Hematopoietic multipotent progenitor cell (in vitro differentiated cells): ENCODE data around the gene IFITM10. TPM values are rescaled to one million over a fixed set of nuclear protein-coding genes. Genes with fewer than 3 reads are reported as not detected.
"Not testable (repeated sequence)": the region's sequence is repeated elsewhere in the genome, so short reads cannot be mapped to it uniquely, and the experiment has no call there.

ENCODE experiments used
- DNase-seq, 3 donors: peaks; one replicate each; pipeline ENCODE4 v3.0.0-alpha.2; 2011 to 2015; ENCODE audit warnings: low read depth in 2 of 3, low spot score in 2 of 3
- total RNA-seq: library from RNA; depleted of rRNA; stranded (reverse); fragments of >200 nt; gene quantifications from one replicate; pipeline ENCODE4 v1.2.3, GENCODE V29; 2012

Gene IFITM10
- total RNA-seq, 1 donor: 1.1 TPM

DNA sequence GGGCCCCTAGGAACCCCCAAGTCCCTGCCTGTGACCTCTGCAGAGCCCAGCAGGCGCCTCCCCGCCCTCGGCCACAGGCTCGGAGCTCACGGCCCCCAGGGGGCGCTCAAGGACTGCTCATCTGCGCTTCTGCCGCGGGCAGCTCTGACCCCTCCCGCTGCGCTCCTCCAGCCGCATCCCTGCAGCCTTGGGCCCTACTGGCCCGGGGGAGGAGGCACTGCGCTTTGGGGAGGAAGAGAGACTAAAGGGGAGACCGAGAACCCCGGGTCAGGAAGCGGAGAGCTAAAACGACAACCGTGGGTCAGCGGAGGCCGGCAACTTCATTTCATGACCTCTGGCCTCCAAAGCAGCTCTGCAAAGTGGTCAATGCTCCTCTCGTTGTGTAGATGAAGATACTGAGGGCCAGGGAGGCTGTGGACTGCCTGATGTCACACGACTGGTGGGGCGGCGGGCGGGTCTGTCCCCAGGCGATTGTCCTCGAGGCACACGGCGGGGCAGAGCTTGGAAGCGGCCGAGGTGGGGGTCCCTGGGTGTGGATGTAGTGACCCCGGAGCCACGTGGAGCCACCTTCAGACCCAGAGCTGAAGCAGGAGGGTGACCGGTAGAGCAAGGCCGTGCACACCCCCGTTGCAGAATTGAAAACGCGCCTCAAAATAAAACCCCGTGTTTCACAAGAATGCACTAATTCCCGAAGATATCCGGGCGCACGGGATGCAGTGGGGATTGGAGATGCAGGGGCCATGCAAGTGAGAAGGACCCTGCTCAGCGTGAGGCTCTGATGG, 56.1 kb downstream of the IFITM10 start:
- peak; percentile 71 to 80 (median 73) for DNase-seq

- DNase-seq: peak; percentile 54 to 65 (median 59)
These were observed 56.9 kb downstream of the IFITM10 start for GRCh38 chr11:1693327-1694063.

DNA sequence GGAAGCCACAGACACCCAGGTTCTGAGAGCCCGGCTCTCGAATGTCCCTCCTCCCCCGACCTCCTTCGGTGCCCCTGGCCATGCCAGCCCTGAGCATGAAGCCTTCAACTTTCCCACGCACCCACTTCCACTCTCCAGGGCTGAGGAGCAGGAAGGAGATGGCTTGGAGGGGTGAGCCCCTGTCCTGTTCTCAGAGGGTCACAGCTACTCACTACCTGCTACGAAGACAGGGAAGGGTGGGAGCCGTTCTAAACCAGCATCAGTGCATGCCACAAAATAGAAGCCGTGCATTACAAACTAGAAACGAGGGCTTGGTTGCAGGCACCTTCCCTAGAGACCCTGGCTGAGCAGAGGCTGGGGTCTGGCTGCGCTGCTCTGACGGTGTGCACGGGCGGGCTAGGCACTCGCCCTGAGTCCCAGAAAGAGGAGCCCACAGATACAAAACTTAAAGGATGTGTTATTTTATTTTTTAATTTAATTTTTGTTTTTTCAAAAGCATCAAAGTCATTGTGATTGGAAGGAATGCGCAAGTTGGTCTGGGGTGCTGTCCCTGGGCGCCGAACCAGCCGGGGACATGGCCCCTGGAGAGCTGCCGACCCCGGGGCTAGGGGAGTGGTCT, 57.6 kb downstream of the IFITM10 start:
- DNase-seq: no peak

DNA sequence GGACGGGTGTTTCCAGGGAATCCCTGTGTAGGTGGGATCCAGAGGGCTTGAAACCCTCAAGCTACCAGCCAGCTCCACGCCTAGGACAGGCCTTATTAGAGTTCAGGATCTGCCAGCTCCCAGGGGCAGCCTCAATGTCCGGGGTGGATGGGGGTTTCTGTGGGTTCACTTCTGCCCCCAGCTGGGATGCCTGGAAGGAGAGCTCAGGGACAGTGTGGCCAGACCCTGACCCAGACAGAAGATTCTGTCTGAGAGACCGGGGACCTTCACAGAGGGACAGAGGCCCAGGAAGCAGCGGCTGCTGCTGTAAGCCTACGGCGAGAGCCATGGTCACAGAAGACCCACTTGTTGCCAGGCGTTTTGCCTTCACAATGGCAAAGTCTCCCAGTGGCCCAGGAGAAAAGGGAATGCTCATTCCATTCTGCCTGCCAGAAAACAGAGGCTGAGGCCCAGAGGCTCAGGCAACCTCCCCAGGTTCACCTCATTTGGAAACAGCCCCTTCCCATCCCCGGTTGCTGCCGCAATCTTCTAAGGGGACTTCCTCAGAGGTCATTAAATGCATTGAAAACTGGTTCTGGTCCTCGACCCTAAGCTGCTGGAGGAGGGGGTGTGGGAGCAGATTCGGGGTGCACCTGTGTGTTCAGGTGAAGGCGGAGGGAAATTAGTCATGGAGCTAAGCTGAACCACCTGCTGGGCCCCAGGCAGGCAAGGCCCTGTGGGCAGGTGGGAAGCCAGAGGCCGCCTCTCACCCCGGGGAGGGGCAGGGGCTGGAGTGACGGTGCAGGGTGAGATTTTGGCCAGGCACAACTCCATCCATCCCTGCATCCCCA, 58.3 kb downstream of the IFITM10 start:
- DNase-seq: no peak

DNA sequence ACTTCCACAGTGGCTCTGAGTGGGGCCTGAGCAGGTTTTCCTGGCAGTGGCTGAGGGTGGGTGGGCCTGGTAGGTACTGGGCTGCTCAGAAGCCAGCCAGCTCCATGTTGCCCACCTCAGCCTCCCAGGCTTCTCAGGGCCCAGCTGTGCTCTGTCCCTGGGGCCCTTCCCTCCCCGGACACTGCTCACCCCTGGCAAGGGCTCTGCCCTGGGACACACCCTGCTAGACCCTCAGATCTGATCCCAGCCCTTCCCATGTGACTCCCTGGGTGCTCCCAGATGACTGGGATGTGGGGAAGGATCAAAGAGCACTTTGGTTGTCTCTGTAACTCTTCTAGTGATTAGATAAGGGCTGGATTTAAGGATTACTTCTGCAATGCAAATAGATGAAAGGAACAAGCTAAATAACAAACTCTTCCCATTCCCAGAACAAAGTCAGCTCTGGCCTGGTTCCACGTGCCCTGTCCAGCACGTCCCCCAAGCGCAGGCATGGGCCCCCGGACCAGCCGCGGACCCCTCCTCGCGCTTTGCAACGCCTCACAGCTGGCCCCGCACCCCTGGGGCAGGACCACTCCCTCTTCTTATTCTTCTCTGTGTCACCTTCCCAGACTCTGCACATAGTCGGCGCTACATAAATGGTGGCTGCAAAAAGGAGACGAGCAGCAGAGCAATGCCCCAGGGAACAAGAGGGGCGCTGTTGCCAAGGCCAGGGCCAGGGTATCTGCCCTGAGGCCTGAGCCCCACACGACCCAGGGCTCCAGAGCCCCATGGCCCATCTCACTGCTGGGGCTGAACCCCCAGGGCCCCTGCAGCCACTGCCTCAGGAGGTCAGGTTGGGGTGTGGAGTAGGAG, 59.1 kb downstream of the IFITM10 start:
- no peak for DNase-seq

GRCh38 chr11:1690167-1691025, 60.0 kb downstream of the IFITM10 start:
- DNase-seq: no peak

GRCh38 chr11:1689250-1690166, 60.9 kb downstream of the IFITM10 start:
- peak in 1 of 3 donors; percentile 9 for DNase-seq

GRCh38 chr11:1688336-1688947, 62.0 kb downstream of the IFITM10 start:
- DNase-seq: not testable (repeated sequence)

DNA sequence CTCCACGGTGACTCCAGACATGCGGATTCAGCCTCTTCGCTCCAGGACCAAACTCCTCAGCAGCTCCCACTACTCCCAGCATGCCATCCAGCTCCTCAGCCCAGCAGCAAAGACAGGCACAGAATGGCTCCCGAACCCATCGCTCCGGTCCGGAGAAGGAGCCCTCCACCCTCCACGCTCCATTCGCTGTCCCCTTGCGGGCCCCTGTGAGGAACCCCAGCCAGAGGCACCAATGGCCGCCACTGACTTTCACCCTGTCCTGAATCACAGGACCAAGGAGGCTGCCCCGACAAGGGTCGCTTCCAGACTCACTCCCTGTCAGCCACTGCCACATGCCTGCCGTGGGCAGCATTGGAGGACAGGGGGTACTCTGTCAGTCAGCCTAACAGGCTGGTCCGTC, 64.2 kb downstream of the IFITM10 start:
- DNase-seq: not testable (repeated sequence)

DNA sequence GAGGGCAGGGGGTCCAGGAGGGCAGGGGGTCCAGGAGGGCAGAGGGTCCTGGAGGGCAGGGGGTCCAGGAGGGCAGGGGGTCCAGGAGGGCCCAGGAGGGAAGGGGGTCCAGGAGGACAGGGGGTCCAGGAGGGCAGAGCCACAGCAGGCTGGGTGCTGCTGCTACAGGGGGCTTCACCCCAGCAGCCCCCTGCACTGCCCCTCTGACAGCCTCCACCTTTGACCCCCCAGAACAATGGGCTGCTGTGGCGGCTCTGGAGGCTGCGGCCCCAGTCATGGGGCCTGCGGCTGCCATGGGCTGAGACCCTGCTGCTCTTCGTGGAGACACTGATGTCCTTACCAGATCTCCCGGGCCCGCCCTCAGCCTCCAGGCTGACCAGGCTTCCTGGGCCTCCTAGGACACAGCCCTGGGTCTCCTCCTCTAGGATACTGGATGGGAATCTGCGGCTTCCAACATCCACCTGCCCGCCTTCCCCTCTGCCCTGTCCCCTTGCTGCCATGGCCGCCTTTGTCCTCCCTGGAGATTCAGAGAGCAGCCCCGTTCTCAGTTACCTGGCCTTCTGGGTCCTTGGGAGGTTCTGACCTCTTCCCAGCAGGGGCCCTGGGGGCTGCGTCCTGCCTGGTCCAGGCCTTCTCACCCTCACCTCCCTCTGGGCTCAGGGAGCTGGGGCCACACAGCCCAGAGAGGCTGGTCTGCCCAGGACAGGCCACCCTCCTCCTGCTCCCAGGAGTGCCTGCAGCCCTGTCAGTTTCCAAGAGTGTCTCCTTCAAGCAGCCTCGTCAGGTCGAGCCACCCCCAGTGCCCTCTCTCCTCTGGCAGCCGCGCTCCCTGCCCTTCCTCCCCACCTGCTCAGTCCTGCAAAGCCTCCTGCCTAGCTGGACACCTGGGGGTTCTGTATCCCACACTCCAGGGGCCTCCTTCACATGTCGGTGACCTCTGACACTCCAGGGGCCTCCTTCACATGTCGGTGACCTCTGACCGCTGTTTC, 65.2 kb downstream of the IFITM10 start:
- not testable (repeated sequence) for DNase-seq

GRCh38 chr11:1683904-1684572, 66.4 kb downstream of the IFITM10 start:
- not testable (repeated sequence) for DNase-seq

- not testable (repeated sequence) for DNase-seq
These were observed 67.2 kb downstream of the IFITM10 start for GRCh38 chr11:1683216-1683615.
